Mesodermal cell (in vitro differentiated cells): ENCODE measurements around the gene MGMT.

Source experiments
- H3K27ac ChIP-seq: 2 replicates; pipeline ENCODE4 v1.7.0; 2013; ENCODE audit warnings: mild to moderate bottlenecking, low read depth, low read length, moderate library complexity; ENCODE audit not compliant: severe bottlenecking
- H3K36me3 ChIP-seq: 2 replicates; pipeline ENCODE4 v1.7.1; 2013; ENCODE audit warnings: mild to moderate bottlenecking, low read length, moderate library complexity; ENCODE audit not compliant: control insufficient read depth, insufficient read depth
- H3K4me1 ChIP-seq: one replicate; pipeline ENCODE4 v1.7.1; 2013; ENCODE audit warnings: mild to moderate bottlenecking, low read length; ENCODE audit not compliant: insufficient read depth, control insufficient read depth, poor library complexity, severe bottlenecking
- H3K4me3 ChIP-seq: 2 replicates; pipeline ENCODE4 v1.7.0; 2013; ENCODE audit warnings: low read length, control low read depth, mild to moderate bottlenecking; ENCODE audit not compliant: insufficient read depth, poor library complexity, severe bottlenecking; ENCODE audit errors: extremely low read depth
- H3K9me3 ChIP-seq: 2 replicates; pipeline ENCODE4 v1.7.1; 2013; ENCODE audit warnings: mild to moderate bottlenecking, low read length, moderate library complexity; ENCODE audit not compliant: control insufficient read depth
- WGBS, 2 experiments: methylation state at CpG; one replicate each; pipeline ENCODE4 v1.1.5; 2013; ENCODE audit warnings: missing lambda C conversion rate in 2 of 2; ENCODE audit not compliant: insufficient coverage in 2 of 2; 5-methylcytosine and 5-hydroxymethylcytosine counted together

MGMT gene

GRCh38 chr10:129471447-129472175 lies 4.6 kb downstream of the MGMT start:
- WGBS, 2 experiments: 85 to 90% methylated on average over 9 to 13 of the region's 16 CpGs
- H3K4me3 ChIP-seq: no peak overlapping the region
- no peaks in the 10 kb centered on the region for H3K36me3 ChIP-seq
- no peaks in the 10 kb centered on the region for H3K4me1 ChIP-seq
- no peaks in the 10 kb centered on the region for H3K9me3 ChIP-seq
- no peak overlapping the region for H3K27ac ChIP-seq

- no peaks in the 10 kb centered on the region for H3K36me3 ChIP-seq
- WGBS, 2 experiments: 92 to 94% methylated on average over 17 of the region's 22 CpGs
- H3K9me3 ChIP-seq: no peaks in the 10 kb centered on the region
- H3K27ac ChIP-seq: no peak overlapping the region
- no peak overlapping the region for H3K4me3 ChIP-seq
- no peaks in the 10 kb centered on the region for H3K4me1 ChIP-seq
Measured at GRCh38 chr10:129472696-129473555, 5.9 kb downstream of the MGMT start.

GRCh38 chr10:129474642-129475041 lies 7.6 kb downstream of the MGMT start:
- Histone ChIP-seq H3K27ac (no peak overlapping the region), H3K36me3 (no peaks in the 10 kb centered on the region), H3K9me3 (no peaks in the 10 kb centered on the region), H3K4me3 (no peak overlapping the region), H3K4me1 (no peaks in the 10 kb centered on the region)
- WGBS, 2 experiments: 94 to 95% methylated on average over 9 to 11 of the region's 11 CpGs

GRCh38 chr10:129476431-129476830 lies 9.4 kb downstream of the MGMT start:
- Histone ChIP-seq H3K27ac (no peak overlapping the region), H3K4me1 (no peaks in the 10 kb centered on the region), H3K36me3 (no peaks in the 10 kb centered on the region), H3K9me3 (peaks cover 6% of the 10 kb centered on the region), H3K4me3 (no peak overlapping the region)
- WGBS, 2 experiments: 94 to 96% methylated on average over 6 to 7 of the region's 8 CpGs

- Histone ChIP-seq H3K36me3 (no peaks in the 10 kb centered on the region), H3K27ac (no peak overlapping the region), H3K4me3 (no peak overlapping the region), H3K4me1 (no peaks in the 10 kb centered on the region), H3K9me3 (peaks cover 6% of the 10 kb centered on the region)
- WGBS, 2 experiments: 76 to 95% methylated on average over 3 to 4 of the region's 5 CpGs
Measured at GRCh38 chr10:129477051-129477450, 10.0 kb downstream of the MGMT start.

- H3K4me1 ChIP-seq: no peaks in the 10 kb centered on the region
- no peak overlapping the region for H3K4me3 ChIP-seq
- H3K9me3 ChIP-seq: peaks cover 25% of the 10 kb centered on the region
- no peak overlapping the region for H3K27ac ChIP-seq
- no CpG with 5 or more reads among the region's 1 CpG for WGBS, 2 experiments
- H3K36me3 ChIP-seq: no peaks in the 10 kb centered on the region
Measured at GRCh38 chr10:129481641-129482040, 14.6 kb downstream of the MGMT start.

- no peaks in the 10 kb centered on the region for H3K4me1 ChIP-seq
- 100% methylated on average over 1 of the region's 1 CpG; no CpG with 5 or more reads in 1 of the 2 experiments for WGBS, 2 experiments
- H3K27ac ChIP-seq: no peak overlapping the region
- no peaks in the 10 kb centered on the region for H3K36me3 ChIP-seq
- H3K9me3 ChIP-seq: peaks cover 30% of the 10 kb centered on the region
- H3K4me3 ChIP-seq: no peak overlapping the region
Measured at GRCh38 chr10:129483430-129484010, 16.5 kb downstream of the MGMT start.

- peaks cover 37% of the 10 kb centered on the region for H3K9me3 ChIP-seq
- H3K27ac ChIP-seq: no peak overlapping the region
- H3K4me1 ChIP-seq: no peaks in the 10 kb centered on the region
- H3K4me3 ChIP-seq: no peak overlapping the region
- WGBS, 2 experiments: 75 to 94% methylated on average over 1 to 2 of the region's 3 CpGs
- no peaks in the 10 kb centered on the region for H3K36me3 ChIP-seq
Measured at GRCh38 chr10:129486805-129487204, 19.8 kb downstream of the MGMT start.

- 92 to 100% methylated on average over 2 of the region's 5 CpGs for WGBS, 2 experiments
- H3K27ac ChIP-seq: no peak overlapping the region
- no peaks in the 10 kb centered on the region for H3K36me3 ChIP-seq
- H3K4me3 ChIP-seq: no peak overlapping the region
- peaks cover 34% of the 10 kb centered on the region for H3K9me3 ChIP-seq
- H3K4me1 ChIP-seq: no peaks in the 10 kb centered on the region
Measured at GRCh38 chr10:129491123-129491734, 24.2 kb downstream of the MGMT start.

- WGBS, 2 experiments: 90 to 94% methylated on average over 3 of the region's 3 CpGs
- peaks cover 41% of the 10 kb centered on the region for H3K9me3 ChIP-seq
- H3K27ac ChIP-seq: peak overlapping the region; percentile 90
- peaks cover 5% of the 10 kb centered on the region for H3K4me1 ChIP-seq
- no peak overlapping the region for H3K4me3 ChIP-seq
- no peaks in the 10 kb centered on the region for H3K36me3 ChIP-seq
Measured at GRCh38 chr10:129494176-129494575, 27.1 kb downstream of the MGMT start.
